Smooth muscle cell (in vitro differentiated cells): Measurements from ENCODE around the gene MBOAT2. TPM values are rescaled to one million over a fixed set of nuclear protein-coding genes. Genes with fewer than 3 reads are reported as not detected.

Experiments used
- DNase-seq: peaks from one replicate; lab custom pipeline; 2025; ENCODE audit not compliant: unreplicated experiment; lab: John Stamatoyannopoulos, UW
- H2AFZ ChIP-seq: fragments of 200-600 bp; sonication (generic); 2 replicates; pipeline ENCODE4 v1.6.0; 2016; ENCODE audit warnings: antibody characterized with exemption, low read depth, mild to moderate bottlenecking
- H3F3A ChIP-seq: fragments of 200-600 bp; sonication (generic); 2 replicates; pipeline ENCODE4 v1.6.0; 2017; ENCODE audit warnings: antibody characterized with exemption, low read depth
- H3K27ac ChIP-seq: fragments of 200-600 bp; sonication (generic); 2 replicates; pipeline ENCODE4 v1.5.1; 2016; ENCODE audit warnings: low read depth, mild to moderate bottlenecking
- H3K27me3 ChIP-seq: fragments of 200-600 bp; sonication (generic); 2 replicates; pipeline ENCODE4 v1.6.1; 2016; ENCODE audit warnings: low read depth, mild to moderate bottlenecking
- H3K36me3 ChIP-seq: fragments of 200-600 bp; sonication (generic); 2 replicates; pipeline ENCODE4 v1.5.1; 2016; ENCODE audit warnings: low read depth
- H3K4me1 ChIP-seq: fragments of 200-600 bp; sonication (generic); 2 replicates; pipeline ENCODE4 v1.5.1; 2016; ENCODE audit warnings: low read depth
- H3K4me2 ChIP-seq: fragments of 200-600 bp; sonication (generic); 2 replicates; pipeline ENCODE4 v1.6.0; 2016; ENCODE audit warnings: mild to moderate bottlenecking
- H3K4me3 ChIP-seq: fragments of 200-600 bp; sonication (generic); 2 replicates; pipeline ENCODE4 v1.5.1; 2016; ENCODE audit warnings: mild to moderate bottlenecking
- H3K79me2 ChIP-seq: fragments of 200-600 bp; sonication (generic); 2 replicates; pipeline ENCODE4 v1.6.0; 2016; ENCODE audit warnings: low read depth, mild to moderate bottlenecking
- H3K9ac ChIP-seq: fragments of 200-600 bp; sonication (generic); 2 replicates; pipeline ENCODE4 v1.6.0; 2016; ENCODE audit warnings: low read depth
- H3K9me3 ChIP-seq: fragments of 200-600 bp; sonication (generic); replicated peaks from 2 replicates; pipeline ENCODE4 v1.5.1; 2016; ENCODE audit warnings: low read depth
- H4K20me1 ChIP-seq: fragments of 200-600 bp; sonication (generic); 2 replicates; pipeline ENCODE4 v1.6.0; 2016; ENCODE audit warnings: low read depth
- WGBS: methylation state at CpG from one replicate; pipeline ENCODE4 v1.1.7; 2016; ENCODE audit warnings: low lambda C conversion rate; 5-methylcytosine and 5-hydroxymethylcytosine counted together
- polyA plus RNA-seq: library from polyadenylated mRNA; unstranded; fragments of >200 nt; fragmentation: Nextera tagmentation; extraction: Ambion mirVana; gene quantifications from 2 replicates; pipeline ENCODE4 v1.2.1, GENCODE V29; 2016
- total RNA-seq: library from RNA; depleted of rRNA; stranded (reverse); fragments of >200 nt; gene quantifications from 2 replicates; pipeline ENCODE4 v1.2.3, GENCODE V29; 2014
- TF ChIP-seq, protein P1 (sequence below): fragments of 200-600 bp; sonication (generic); IDR thresholded peaks from 2 replicates; pipeline ENCODE4 v1.5.1; 2017; ENCODE audit warnings: borderline replicate concordance, mild to moderate bottlenecking, antibody characterized with exemption; ENCODE audit not compliant: insufficient read depth, poor library complexity, severe bottlenecking

MBOAT2 gene
- total and polyA plus RNA-seq, 2 experiments from 2014 or later: 24.1 to 32.6 TPM

DNA sequence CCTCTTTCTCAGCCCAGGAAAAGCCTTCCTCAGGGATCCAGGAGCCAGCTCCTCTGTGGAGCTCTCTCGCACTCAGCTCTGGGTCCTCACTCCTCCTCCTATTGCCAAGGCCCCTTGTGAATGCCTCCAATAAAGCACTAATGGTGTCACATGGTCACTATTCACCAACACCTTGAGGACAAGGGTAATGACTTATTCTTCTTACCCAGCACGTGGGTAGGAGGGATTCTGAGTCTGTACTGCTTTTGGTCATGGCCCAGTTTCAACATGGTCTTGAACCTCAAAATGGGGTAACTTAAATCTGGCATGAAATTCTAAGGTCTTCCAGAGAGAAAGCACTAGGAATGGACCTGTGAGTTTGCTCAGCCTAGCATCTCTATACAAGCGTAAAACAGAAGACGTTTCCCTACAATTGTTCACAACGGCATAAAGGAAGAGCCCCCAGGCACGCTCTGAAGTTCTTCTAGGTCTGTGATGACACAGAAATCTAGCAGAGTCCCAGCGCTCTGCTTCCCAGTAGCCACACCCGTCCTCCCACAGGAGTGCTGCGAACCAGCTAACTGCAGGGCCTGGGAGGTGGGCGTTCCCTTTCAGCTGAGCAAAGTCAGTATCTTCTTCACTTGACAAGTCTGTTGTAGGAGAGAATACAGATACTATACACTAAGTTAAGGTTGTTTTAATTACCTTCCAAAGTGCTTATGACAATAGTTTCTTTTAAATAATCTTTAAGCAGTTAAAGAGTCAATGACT, 151.5 kb downstream of the MBOAT2 start:
- Histone ChIP-seq H4K20me1 (no peaks in the 10 kb centered on the region), H3K36me3 (no peaks in the 10 kb centered on the region), H3K79me2 (no peaks in the 10 kb centered on the region), H3K4me3 (no peak overlapping the region), H3K9ac (no peak overlapping the region), H2AFZ (no peak overlapping the region), H3K4me1 (no peaks in the 10 kb centered on the region), H3K4me2 (no peak overlapping the region), H3K27ac (no peak overlapping the region), H3K9me3 (no peaks in the 10 kb centered on the region), H3K27me3 (no peaks in the 10 kb centered on the region), H3F3A (no peaks in the 10 kb centered on the region)
- no peak for DNase-seq
- 39% methylated on average over 10 of the region's 10 CpGs for WGBS
- TF ChIP-seq, protein P1, sequence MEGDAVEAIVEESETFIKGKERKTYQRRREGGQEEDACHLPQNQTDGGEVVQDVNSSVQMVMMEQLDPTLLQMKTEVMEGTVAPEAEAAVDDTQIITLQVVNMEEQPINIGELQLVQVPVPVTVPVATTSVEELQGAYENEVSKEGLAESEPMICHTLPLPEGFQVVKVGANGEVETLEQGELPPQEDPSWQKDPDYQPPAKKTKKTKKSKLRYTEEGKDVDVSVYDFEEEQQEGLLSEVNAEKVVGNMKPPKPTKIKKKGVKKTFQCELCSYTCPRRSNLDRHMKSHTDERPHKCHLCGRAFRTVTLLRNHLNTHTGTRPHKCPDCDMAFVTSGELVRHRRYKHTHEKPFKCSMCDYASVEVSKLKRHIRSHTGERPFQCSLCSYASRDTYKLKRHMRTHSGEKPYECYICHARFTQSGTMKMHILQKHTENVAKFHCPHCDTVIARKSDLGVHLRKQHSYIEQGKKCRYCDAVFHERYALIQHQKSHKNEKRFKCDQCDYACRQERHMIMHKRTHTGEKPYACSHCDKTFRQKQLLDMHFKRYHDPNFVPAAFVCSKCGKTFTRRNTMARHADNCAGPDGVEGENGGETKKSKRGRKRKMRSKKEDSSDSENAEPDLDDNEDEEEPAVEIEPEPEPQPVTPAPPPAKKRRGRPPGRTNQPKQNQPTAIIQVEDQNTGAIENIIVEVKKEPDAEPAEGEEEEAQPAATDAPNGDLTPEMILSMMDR: no peak

DNA sequence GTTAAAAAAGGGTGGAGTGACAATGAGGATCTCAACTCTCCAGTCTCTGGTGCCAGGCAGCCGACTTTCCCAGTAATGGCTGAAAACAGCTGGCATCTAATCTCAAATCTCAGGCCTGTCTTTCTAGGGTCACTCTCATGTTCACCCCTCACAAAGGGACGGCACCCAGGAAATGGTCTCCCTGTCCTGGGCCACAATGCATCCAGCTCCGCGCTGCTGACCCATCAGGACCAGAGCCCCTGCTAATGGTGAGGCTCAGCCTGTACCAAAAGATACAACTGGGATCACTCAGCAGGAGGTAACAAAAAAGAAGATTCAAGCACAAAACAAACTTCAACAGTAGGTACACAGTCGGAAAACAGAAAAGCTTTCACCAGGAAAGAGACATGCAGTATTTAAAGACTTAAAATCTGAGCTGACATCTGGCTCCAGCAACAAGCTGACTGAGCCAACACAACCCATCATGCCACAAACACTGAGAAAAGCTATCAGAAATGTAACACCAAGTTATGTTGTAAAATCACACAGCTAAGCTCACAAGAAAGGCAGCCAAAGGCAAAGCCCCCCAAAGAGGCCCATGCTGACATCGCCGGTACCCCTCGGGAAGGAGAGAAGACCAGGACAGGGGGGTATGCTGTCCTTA, 152.5 kb downstream of the MBOAT2 start:
- Histone ChIP-seq H4K20me1 (no peaks in the 10 kb centered on the region), H3K27me3 (no peaks in the 10 kb centered on the region), H3K4me2 (no peak overlapping the region), H3K4me1 (no peaks in the 10 kb centered on the region), H3K9me3 (no peaks in the 10 kb centered on the region), H3F3A (no peaks in the 10 kb centered on the region), H3K9ac (no peak overlapping the region), H3K27ac (no peak overlapping the region), H3K4me3 (no peak overlapping the region), H3K36me3 (no peaks in the 10 kb centered on the region), H3K79me2 (no peaks in the 10 kb centered on the region), H2AFZ (no peak overlapping the region)
- TF ChIP-seq, protein P1: no peak
- 88% methylated on average over 8 of the region's 8 CpGs for WGBS
- no peak for DNase-seq

DNA sequence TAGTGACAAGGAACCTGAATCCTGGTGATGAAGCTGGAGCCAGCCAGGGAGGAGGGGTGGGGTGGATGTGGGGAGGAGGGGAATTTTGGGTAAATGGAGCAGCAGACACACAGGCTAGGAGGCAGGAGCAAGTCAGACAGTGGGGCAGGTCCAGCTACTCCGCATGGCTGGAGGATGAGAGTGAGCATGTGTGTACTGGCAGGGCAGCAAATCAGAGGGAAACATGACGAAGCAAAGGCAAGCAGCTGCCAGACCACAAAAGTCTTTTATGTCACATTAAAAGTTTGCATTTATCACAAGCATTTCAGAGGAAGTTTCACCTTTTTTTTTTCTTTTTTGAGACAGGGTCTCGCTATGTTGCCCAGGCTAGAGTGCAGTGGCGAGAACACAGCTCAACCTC, 154.2 kb downstream of the MBOAT2 start:
- Histone ChIP-seq H3K9ac (no peak overlapping the region), H3K9me3 (no peaks in the 10 kb centered on the region), H3K27me3 (no peaks in the 10 kb centered on the region), H3K79me2 (no peaks in the 10 kb centered on the region), H3F3A (no peaks in the 10 kb centered on the region), H2AFZ (no peak overlapping the region), H3K27ac (no peak overlapping the region), H4K20me1 (no peaks in the 10 kb centered on the region), H3K36me3 (no peaks in the 10 kb centered on the region), H3K4me2 (no peak overlapping the region), H3K4me3 (no peak overlapping the region), H3K4me1 (no peaks in the 10 kb centered on the region)
- TF ChIP-seq, protein P1: no peak
- DNase-seq: no peak
- 77% methylated on average over 4 of the region's 4 CpGs for WGBS
